Measurements from ENCODE around the gene ZSCAN30. TPM values are rescaled to one million over a fixed set of nuclear protein-coding genes. Genes with fewer than 3 reads are reported as not detected.

The ZSCAN30 gene
- total RNA-seq (ENCODE audit: unreplicated experiment) = 30.0 TPM
- long read RNA-seq, partial matches to known transcripts = 1 of 3 reads
- long read RNA-seq, other reads (novel, unspliced or antisense) = 2 of 3 reads

- Mint-ChIP-seq H3K36me3 (ENCODE audit: low read depth, unreplicated experiment) (peaks cover 4% of the 10 kb centered on the region), H3K4me1 (ENCODE audit: unreplicated experiment) (peaks cover 25% of the 10 kb centered on the region), H3K27ac (ENCODE audit: unreplicated experiment) (peak within 1 kb of the TSS; percentile 98), H3K27me3 (ENCODE audit: unreplicated experiment) (peaks cover 2% of the 10 kb centered on the region), H3K4me3 (ENCODE audit: unreplicated experiment) (peak within 1 kb of the TSS; percentile 99), H3K9me3 (ENCODE audit: unreplicated experiment) (no peaks in the 10 kb centered on the region)
- DNase-seq (ENCODE audit: low spot score) = peak; percentile 98
- TF ChIP-seq, protein P1, sequence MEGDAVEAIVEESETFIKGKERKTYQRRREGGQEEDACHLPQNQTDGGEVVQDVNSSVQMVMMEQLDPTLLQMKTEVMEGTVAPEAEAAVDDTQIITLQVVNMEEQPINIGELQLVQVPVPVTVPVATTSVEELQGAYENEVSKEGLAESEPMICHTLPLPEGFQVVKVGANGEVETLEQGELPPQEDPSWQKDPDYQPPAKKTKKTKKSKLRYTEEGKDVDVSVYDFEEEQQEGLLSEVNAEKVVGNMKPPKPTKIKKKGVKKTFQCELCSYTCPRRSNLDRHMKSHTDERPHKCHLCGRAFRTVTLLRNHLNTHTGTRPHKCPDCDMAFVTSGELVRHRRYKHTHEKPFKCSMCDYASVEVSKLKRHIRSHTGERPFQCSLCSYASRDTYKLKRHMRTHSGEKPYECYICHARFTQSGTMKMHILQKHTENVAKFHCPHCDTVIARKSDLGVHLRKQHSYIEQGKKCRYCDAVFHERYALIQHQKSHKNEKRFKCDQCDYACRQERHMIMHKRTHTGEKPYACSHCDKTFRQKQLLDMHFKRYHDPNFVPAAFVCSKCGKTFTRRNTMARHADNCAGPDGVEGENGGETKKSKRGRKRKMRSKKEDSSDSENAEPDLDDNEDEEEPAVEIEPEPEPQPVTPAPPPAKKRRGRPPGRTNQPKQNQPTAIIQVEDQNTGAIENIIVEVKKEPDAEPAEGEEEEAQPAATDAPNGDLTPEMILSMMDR (IDR thresholded peaks at IDR 0.05; ENCODE audit: unreplicated experiment) = no peak
Measured at GRCh38 chr18:35290094-35290735, at the start of gene ZSCAN30. Gene ZSCAN30 (minus strand): TSS chr18:35290229. CDS start chr18:35264352, 25,877 bp downstream.

DNA sequence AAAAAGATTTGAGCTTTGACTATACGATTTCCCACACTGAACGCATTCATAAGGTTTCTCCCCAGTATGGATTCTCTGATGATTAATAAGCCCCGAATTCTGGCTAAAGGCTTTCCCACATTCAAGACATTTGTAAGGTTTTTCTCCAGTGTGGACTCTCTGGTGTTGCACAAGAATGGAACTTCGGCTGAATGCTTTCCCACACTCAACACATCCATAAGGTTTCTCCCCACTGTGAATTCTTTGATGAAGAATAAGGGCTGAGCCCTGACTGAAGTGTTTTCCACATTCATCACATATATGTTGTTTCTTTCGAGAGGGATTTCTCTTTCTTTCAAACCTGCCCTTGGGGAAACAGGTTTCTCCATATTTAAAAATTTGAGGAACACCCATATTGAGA is 47.3 kb upstream of the ZSCAN30 start:
- H3K4me1 Mint-ChIP-seq (ENCODE audit: unreplicated experiment) = no peaks in the 10 kb centered on the region
- peaks cover 5% of the 10 kb centered on the region for H3K27me3 Mint-ChIP-seq (ENCODE audit: unreplicated experiment)
- TF ChIP-seq, protein P1 (IDR thresholded peaks at IDR 0.05; ENCODE audit: unreplicated experiment) = no peak
- no peak overlapping the region for H3K4me3 Mint-ChIP-seq (ENCODE audit: unreplicated experiment)
- H3K9me3 Mint-ChIP-seq (ENCODE audit: unreplicated experiment) = no peaks in the 10 kb centered on the region
- DNase-seq (ENCODE audit: low spot score) = no peak
- H3K36me3 Mint-ChIP-seq (ENCODE audit: low read depth, unreplicated experiment) = peaks cover 44% of the 10 kb centered on the region
- no peak overlapping the region for H3K27ac Mint-ChIP-seq (ENCODE audit: unreplicated experiment)

GRCh38 chr18:35335866-35336265 is 45.8 kb upstream of the ZSCAN30 start:
- H3K27ac Mint-ChIP-seq (ENCODE audit: unreplicated experiment) = no peak overlapping the region

DNA sequence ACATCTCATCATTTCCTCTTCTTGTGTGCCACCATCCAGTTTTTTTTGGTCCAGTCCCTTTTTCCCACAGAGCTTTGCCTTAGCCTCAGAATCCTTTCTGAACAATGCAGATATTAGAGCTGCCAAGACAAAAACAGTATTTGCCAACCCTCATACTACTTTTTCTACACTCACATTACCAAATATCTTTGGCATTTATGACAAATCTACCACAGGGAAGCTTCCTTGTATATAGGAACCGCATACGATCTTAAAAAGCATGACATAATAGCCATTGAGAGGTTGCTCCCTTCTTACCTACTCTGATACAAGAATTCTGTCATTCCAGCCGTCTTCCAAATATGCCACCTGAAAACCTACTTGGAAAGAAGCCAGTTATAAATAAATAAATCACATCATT is 44.8 kb upstream of the ZSCAN30 start:
- H3K27ac Mint-ChIP-seq (ENCODE audit: unreplicated experiment) = no peak overlapping the region
- peak overlapping the region; percentile 5 for H3K4me3 Mint-ChIP-seq (ENCODE audit: unreplicated experiment)
- no peaks in the 10 kb centered on the region for H3K9me3 Mint-ChIP-seq (ENCODE audit: unreplicated experiment)
- peaks cover 34% of the 10 kb centered on the region for H3K36me3 Mint-ChIP-seq (ENCODE audit: low read depth, unreplicated experiment)
- TF ChIP-seq, protein P1 (IDR thresholded peaks at IDR 0.05; ENCODE audit: unreplicated experiment) = no peak
- DNase-seq (ENCODE audit: low spot score) = no peak
- peaks cover under 1% of the 10 kb centered on the region for H3K27me3 Mint-ChIP-seq (ENCODE audit: unreplicated experiment)
- no peaks in the 10 kb centered on the region for H3K4me1 Mint-ChIP-seq (ENCODE audit: unreplicated experiment)

More at GRCh38 chr18:35335866-35336265, 45.8 kb upstream of the ZSCAN30 start:
- DNase-seq (ENCODE audit: low spot score) = no peak
- H3K4me3 Mint-ChIP-seq (ENCODE audit: unreplicated experiment) = no peak overlapping the region
- no peaks in the 10 kb centered on the region for H3K9me3 Mint-ChIP-seq (ENCODE audit: unreplicated experiment)
- H3K27me3 Mint-ChIP-seq (ENCODE audit: unreplicated experiment) = peaks cover 5% of the 10 kb centered on the region
- TF ChIP-seq, protein P1 (IDR thresholded peaks at IDR 0.05; ENCODE audit: unreplicated experiment) = no peak
- H3K36me3 Mint-ChIP-seq (ENCODE audit: low read depth, unreplicated experiment) = peaks cover 44% of the 10 kb centered on the region
- no peaks in the 10 kb centered on the region for H3K4me1 Mint-ChIP-seq (ENCODE audit: unreplicated experiment)

DNA sequence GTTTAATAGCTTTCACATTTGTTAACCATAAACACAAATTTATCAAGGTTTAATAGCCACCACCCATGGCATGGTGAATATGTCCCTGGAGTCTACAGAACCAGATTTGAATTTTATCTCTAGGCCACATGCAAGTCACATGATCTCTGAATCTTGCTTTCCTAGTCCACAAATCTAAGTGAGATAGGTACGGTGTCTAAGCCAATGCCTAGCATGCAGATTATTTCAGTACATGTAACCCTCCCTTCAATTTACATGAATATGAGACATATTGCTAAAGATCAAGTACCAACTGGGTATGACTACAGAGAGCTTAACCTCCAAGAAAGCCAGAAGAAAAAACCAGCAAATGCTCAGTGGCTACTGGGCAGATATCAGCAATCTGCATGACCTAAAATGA is 44.2 kb upstream of the ZSCAN30 start:
- Mint-ChIP-seq H3K36me3 (ENCODE audit: low read depth, unreplicated experiment) (peaks cover 28% of the 10 kb centered on the region), H3K27me3 (ENCODE audit: unreplicated experiment) (no peaks in the 10 kb centered on the region)
- DNase-seq (ENCODE audit: low spot score) = no peak

More for the DNA sequence above, 44.2 kb upstream of the ZSCAN30 start:
- no peaks in the 10 kb centered on the region for H3K4me1 Mint-ChIP-seq (ENCODE audit: unreplicated experiment)
- no peak overlapping the region for H3K4me3 Mint-ChIP-seq (ENCODE audit: unreplicated experiment)
- H3K9me3 Mint-ChIP-seq (ENCODE audit: unreplicated experiment) = no peaks in the 10 kb centered on the region
- no peak overlapping the region for H3K27ac Mint-ChIP-seq (ENCODE audit: unreplicated experiment)
- TF ChIP-seq, protein P1 (IDR thresholded peaks at IDR 0.05; ENCODE audit: unreplicated experiment) = no peak

All from endothelial cell (in vitro differentiated cells).